OCI-LY3 (cell line): ENCODE measurements around the gene LHFPL3.

Experiments used
- H2AFZ ChIP-seq: fragments of 200-600, 300-600 bp; shearing (Covaris generic); 2 replicates; pipeline ENCODE4 v1.6.0; 2014; ENCODE audit warnings: antibody characterized with exemption, low read depth, low read length
- H3K27ac ChIP-seq: fragments of 200-600, 300-600 bp; sonication (generic); 2 replicates; pipeline ENCODE4 v1.5.1; 2014; ENCODE audit warnings: mild to moderate bottlenecking, low read length, moderate library complexity, mixed read lengths
- H3K27me3 ChIP-seq: fragments of 200-600, 300-600 bp; sonication (generic); 2 replicates; pipeline ENCODE4 v1.6.1; 2014; ENCODE audit warnings: low read depth, low read length, mixed read lengths
- H3K36me3 ChIP-seq: fragments of 200-600, 300-600 bp; sonication (generic); replicated peaks from 2 replicates; pipeline ENCODE3; 2014; ENCODE audit warnings: low read depth, low read length, mixed read lengths
- H3K4me1 ChIP-seq: fragments of 300-600, 200-600 bp; sonication (generic); 2 replicates; pipeline ENCODE4 v1.6.1; 2014; ENCODE audit warnings: low read length, mixed read lengths
- H3K4me2 ChIP-seq: fragments of 200-600, 300-600 bp; sonication (generic); 2 replicates; pipeline ENCODE4 v1.6.1; 2014; ENCODE audit warnings: low read length, mixed read lengths
- H3K4me3 ChIP-seq: fragments of 300-600, 200-600 bp; sonication (generic); 2 replicates; pipeline ENCODE4 v1.5.1; 2014; ENCODE audit warnings: antibody characterized with exemption, mild to moderate bottlenecking, low read length, moderate library complexity
- H3K79me2 ChIP-seq: fragments of 300-600, 200-600 bp; shearing (Covaris generic); 2 replicates; pipeline ENCODE4 v1.6.1; 2014; ENCODE audit warnings: mild to moderate bottlenecking, low read length, mixed read lengths
- H3K9ac ChIP-seq: fragments of 300-600, 200-600 bp; shearing (Covaris generic); 2 replicates; pipeline ENCODE4 v1.6.0; 2014; ENCODE audit warnings: mild to moderate bottlenecking, low read length, moderate library complexity
- H3K9me3 ChIP-seq: fragments of 200-600, 300-600 bp; shearing (Covaris generic); 2 replicates; pipeline ENCODE4 v1.6.1; 2014; ENCODE audit warnings: low read length, mixed read lengths; ENCODE audit not compliant: insufficient read depth
- H4K20me1 ChIP-seq: fragments of 200-600, 300-600 bp; sonication (generic); 2 replicates; pipeline ENCODE4 v1.6.1; 2016; ENCODE audit warnings: low read length, mixed read lengths; ENCODE audit not compliant: insufficient read depth
- EZH2phosphoT487 ChIP-seq: fragments of 200-600 bp; shearing (Covaris generic); IDR thresholded peaks from 2 replicates; pipeline ENCODE4 v1.6.1; 2018; ENCODE audit warnings: antibody characterized with exemption, mixed run types, low read depth
- TF ChIP-seq, protein P1 (sequence below): fragments of 200-600, 300-600 bp; sonication (generic); IDR thresholded peaks from 2 replicates; pipeline ENCODE4 v1.5.1; 2014; ENCODE audit warnings: antibody characterized with exemption, low read length, low read depth

LHFPL3 gene

GRCh38 chr7:104524853-104525252, 196.4 kb downstream of the LHFPL3 start:
- Histone ChIP-seq H3K27ac (no peak overlapping the region), H3K27me3 (no peaks in the 10 kb centered on the region), H3K9ac (no peak overlapping the region), H3K36me3 (no peaks in the 10 kb centered on the region), H3K79me2 (no peaks in the 10 kb centered on the region), H3K4me3 (no peak overlapping the region), H4K20me1 (no peaks in the 10 kb centered on the region), H3K9me3 (no peaks in the 10 kb centered on the region), H3K4me2 (no peak overlapping the region), H3K4me1 (no peaks in the 10 kb centered on the region), H2AFZ (no peak overlapping the region)
- TF ChIP-seq, protein P1, sequence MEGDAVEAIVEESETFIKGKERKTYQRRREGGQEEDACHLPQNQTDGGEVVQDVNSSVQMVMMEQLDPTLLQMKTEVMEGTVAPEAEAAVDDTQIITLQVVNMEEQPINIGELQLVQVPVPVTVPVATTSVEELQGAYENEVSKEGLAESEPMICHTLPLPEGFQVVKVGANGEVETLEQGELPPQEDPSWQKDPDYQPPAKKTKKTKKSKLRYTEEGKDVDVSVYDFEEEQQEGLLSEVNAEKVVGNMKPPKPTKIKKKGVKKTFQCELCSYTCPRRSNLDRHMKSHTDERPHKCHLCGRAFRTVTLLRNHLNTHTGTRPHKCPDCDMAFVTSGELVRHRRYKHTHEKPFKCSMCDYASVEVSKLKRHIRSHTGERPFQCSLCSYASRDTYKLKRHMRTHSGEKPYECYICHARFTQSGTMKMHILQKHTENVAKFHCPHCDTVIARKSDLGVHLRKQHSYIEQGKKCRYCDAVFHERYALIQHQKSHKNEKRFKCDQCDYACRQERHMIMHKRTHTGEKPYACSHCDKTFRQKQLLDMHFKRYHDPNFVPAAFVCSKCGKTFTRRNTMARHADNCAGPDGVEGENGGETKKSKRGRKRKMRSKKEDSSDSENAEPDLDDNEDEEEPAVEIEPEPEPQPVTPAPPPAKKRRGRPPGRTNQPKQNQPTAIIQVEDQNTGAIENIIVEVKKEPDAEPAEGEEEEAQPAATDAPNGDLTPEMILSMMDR: no peak
- no peak for TF ChIP-seq EZH2phosphoT487

DNA sequence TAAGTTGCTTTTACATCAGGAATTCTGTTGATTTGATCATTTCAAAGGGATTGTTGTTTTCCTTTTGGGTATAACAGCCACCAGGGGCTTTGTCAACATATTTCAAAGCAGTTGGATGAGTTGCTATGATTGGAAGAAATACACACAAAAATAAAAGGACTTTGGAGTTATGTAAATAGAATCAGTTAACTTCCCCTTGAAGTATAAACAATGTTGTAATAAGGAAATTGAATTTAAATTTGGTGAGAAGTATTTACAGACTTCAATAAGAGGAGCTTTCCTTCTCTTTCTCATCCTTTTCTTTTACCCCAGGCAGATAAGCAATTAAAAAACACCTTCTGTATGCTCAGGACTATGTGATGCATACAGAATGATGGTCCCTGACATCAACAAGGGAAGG, 199.7 kb downstream of the LHFPL3 start:
- Histone ChIP-seq H3K4me1 (no peaks in the 10 kb centered on the region), H3K4me2 (no peak overlapping the region), H3K27ac (no peak overlapping the region), H3K4me3 (no peak overlapping the region), H2AFZ (no peak overlapping the region), H3K27me3 (no peaks in the 10 kb centered on the region), H3K36me3 (no peaks in the 10 kb centered on the region), H3K9me3 (no peaks in the 10 kb centered on the region), H3K79me2 (no peaks in the 10 kb centered on the region), H4K20me1 (no peaks in the 10 kb centered on the region), H3K9ac (no peak overlapping the region)
- no peak for TF ChIP-seq EZH2phosphoT487
- TF ChIP-seq, protein P1: no peak

DNA sequence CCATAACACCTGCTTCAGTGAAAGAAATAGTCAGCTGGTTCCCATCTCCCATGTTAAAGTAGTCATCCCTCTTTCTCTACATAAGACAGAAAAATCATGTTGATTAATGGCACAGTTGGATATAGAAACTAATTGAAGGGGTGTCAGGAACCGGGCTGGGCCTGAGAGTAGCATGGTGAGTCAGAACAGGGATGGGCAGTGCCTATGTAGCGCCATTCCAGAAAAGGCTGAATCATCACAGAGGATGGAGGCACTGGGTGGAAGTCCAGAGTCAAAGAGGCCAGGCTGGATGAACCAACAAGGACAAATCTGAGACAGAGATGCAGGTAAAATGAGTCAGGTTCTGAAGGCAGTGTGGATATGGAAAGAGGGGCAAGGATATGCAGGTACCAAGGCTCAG, 201.2 kb downstream of the LHFPL3 start:
- Histone ChIP-seq H2AFZ (no peak overlapping the region), H3K9me3 (no peaks in the 10 kb centered on the region), H3K4me1 (no peaks in the 10 kb centered on the region), H3K79me2 (no peaks in the 10 kb centered on the region), H3K9ac (no peak overlapping the region), H3K27me3 (no peaks in the 10 kb centered on the region), H3K4me3 (no peak overlapping the region), H3K4me2 (no peak overlapping the region), H3K27ac (no peak overlapping the region), H3K36me3 (no peaks in the 10 kb centered on the region), H4K20me1 (no peaks in the 10 kb centered on the region)
- TF ChIP-seq EZH2phosphoT487: no peak

GRCh38 chr7:104530251-104530650, 201.8 kb downstream of the LHFPL3 start:
- TF ChIP-seq, protein P1: no peak
- no peak for TF ChIP-seq EZH2phosphoT487
- Histone ChIP-seq H4K20me1 (no peaks in the 10 kb centered on the region), H3K36me3 (no peaks in the 10 kb centered on the region), H3K9ac (no peak overlapping the region), H3K4me2 (no peak overlapping the region), H3K9me3 (no peaks in the 10 kb centered on the region), H3K27ac (no peak overlapping the region), H2AFZ (no peak overlapping the region), H3K79me2 (no peaks in the 10 kb centered on the region), H3K27me3 (no peaks in the 10 kb centered on the region), H3K4me3 (no peak overlapping the region), H3K4me1 (no peaks in the 10 kb centered on the region)

GRCh38 chr7:104534149-104534548, 205.7 kb downstream of the LHFPL3 start:
- Histone ChIP-seq H3K36me3 (no peaks in the 10 kb centered on the region), H3K4me2 (no peak overlapping the region), H2AFZ (no peak overlapping the region), H3K4me1 (peaks cover 33% of the 10 kb centered on the region), H3K9ac (no peak overlapping the region), H3K4me3 (no peak overlapping the region), H4K20me1 (no peaks in the 10 kb centered on the region), H3K9me3 (no peaks in the 10 kb centered on the region), H3K27me3 (no peaks in the 10 kb centered on the region), H3K79me2 (no peaks in the 10 kb centered on the region), H3K27ac (no peak overlapping the region)
- TF ChIP-seq, protein P1: no peak
